HL-60 (cell line): Measurements from ENCODE around the gene KRTAP5-2.

Source experiments
- DNase-seq, 2 experiments: peaks; one replicate each; pipeline ENCODE4 v3.0.0-alpha.2; 2010 to 2020; ENCODE audit warnings: low read depth in 1 of 2, low spot score in 1 of 2
- H3K27ac ChIP-seq: fragments of 250-450 bp; sonication (Bioruptor Pico); replicated peaks from 2 replicates; pipeline ENCODE4 v1.5.1; 2020; ENCODE audit warnings: mild to moderate bottlenecking, moderate library complexity
- H3K27me3 ChIP-seq: fragments of 250-450 bp; sonication (Bioruptor Pico); 2 replicates; pipeline ENCODE4 v1.5.1; 2021; ENCODE audit warnings: mild to moderate bottlenecking, moderate library complexity; ENCODE audit not compliant: insufficient read depth, poor library complexity, severe bottlenecking
- H3K4me3 ChIP-seq: replicated peaks from 2 replicates; pipeline ENCODE4 v1.5.1; 2011; ENCODE audit warnings: mild to moderate bottlenecking, control low read depth, low read length; ENCODE audit not compliant: insufficient read depth
- CTCF ChIP-seq: IDR thresholded peaks from one replicate; pipeline ENCODE4 v1.5.1; 2011; ENCODE audit warnings: low read length, control low read depth, inconsistent platforms; ENCODE audit not compliant: insufficient read depth
- GABPA ChIP-seq: IDR thresholded peaks from 2 replicates; pipeline ENCODE4 v1.6.1; 2012; ENCODE audit warnings: low read depth
- POLR2AphosphoS5 ChIP-seq: IDR thresholded peaks from 2 replicates; pipeline ENCODE4 v1.6.1; 2012; ENCODE audit warnings: low read depth
- SPI1 ChIP-seq: IDR thresholded peaks from 2 replicates; pipeline ENCODE4 v1.6.1; 2012; ENCODE audit warnings: low read depth, mild to moderate bottlenecking, borderline replicate concordance
- TF ChIP-seq, protein P1 (sequence below): IDR thresholded peaks from 2 replicates; pipeline ENCODE4 v1.6.1; 2012; ENCODE audit warnings: low read depth; ENCODE audit not compliant: insufficient replicate concordance

KRTAP5-2 gene

GRCh38 chr11:1556278-1556902 is 41.7 kb downstream of the KRTAP5-2 start:
- Histone ChIP-seq H3K27me3 (peaks cover 36% of the 10 kb centered on the region), H3K4me3 (no peak overlapping the region), H3K27ac (no peak overlapping the region)
- no peak for DNase-seq
- TF ChIP-seq POLR2AphosphoS5 (no peak), CTCF (no peak), SPI1 (no peak), GABPA (no peak)
- TF ChIP-seq, protein P1, sequence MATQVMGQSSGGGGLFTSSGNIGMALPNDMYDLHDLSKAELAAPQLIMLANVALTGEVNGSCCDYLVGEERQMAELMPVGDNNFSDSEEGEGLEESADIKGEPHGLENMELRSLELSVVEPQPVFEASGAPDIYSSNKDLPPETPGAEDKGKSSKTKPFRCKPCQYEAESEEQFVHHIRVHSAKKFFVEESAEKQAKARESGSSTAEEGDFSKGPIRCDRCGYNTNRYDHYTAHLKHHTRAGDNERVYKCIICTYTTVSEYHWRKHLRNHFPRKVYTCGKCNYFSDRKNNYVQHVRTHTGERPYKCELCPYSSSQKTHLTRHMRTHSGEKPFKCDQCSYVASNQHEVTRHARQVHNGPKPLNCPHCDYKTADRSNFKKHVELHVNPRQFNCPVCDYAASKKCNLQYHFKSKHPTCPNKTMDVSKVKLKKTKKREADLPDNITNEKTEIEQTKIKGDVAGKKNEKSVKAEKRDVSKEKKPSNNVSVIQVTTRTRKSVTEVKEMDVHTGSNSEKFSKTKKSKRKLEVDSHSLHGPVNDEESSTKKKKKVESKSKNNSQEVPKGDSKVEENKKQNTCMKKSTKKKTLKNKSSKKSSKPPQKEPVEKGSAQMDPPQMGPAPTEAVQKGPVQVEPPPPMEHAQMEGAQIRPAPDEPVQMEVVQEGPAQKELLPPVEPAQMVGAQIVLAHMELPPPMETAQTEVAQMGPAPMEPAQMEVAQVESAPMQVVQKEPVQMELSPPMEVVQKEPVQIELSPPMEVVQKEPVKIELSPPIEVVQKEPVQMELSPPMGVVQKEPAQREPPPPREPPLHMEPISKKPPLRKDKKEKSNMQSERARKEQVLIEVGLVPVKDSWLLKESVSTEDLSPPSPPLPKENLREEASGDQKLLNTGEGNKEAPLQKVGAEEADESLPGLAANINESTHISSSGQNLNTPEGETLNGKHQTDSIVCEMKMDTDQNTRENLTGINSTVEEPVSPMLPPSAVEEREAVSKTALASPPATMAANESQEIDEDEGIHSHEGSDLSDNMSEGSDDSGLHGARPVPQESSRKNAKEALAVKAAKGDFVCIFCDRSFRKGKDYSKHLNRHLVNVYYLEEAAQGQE: no peak

DNA sequence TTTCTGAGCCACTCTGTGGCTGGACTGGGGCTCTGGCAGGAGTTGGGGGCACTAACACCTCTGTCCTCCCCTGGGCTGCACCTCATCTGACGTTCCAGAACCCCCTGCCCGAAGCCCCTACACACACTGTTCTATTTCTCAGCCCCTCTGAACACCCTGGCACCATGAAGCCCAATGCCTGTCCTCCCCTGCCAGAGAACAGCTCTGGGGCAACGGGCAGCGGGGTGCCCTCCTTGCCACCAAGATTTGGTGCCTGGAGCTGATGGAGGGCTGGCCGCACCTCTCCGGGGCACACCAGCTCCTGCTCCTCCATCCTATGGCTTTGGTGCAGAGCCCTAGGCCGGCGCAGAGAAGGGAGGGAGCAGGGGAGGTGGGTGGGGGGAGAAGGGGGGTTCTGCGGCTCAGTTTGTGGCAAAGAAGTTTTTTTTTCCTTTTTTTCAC is 42.4 kb downstream of the KRTAP5-2 start:
- no peak for TF ChIP-seq POLR2AphosphoS5
- no peak for DNase-seq
- H3K27ac ChIP-seq: no peak overlapping the region
- H3K4me3 ChIP-seq: no peak overlapping the region
- peaks cover 36% of the 10 kb centered on the region for H3K27me3 ChIP-seq

- no peak overlapping the region for H3K27ac ChIP-seq
- no peak for DNase-seq
- peaks cover 32% of the 10 kb centered on the region for H3K27me3 ChIP-seq
- no peak overlapping the region for H3K4me3 ChIP-seq
- TF ChIP-seq POLR2AphosphoS5 (no peak), SPI1 (no peak), CTCF (no peak), GABPA (no peak)
- TF ChIP-seq, protein P1: no peak
Observed at GRCh38 chr11:1554981-1555712, 42.9 kb downstream of the KRTAP5-2 start.

GRCh38 chr11:1553808-1554594 is 44.1 kb downstream of the KRTAP5-2 start:
- Histone ChIP-seq H3K27me3 (peaks cover 32% of the 10 kb centered on the region), H3K27ac (no peak overlapping the region), H3K4me3 (no peak overlapping the region)
- TF ChIP-seq GABPA: no peak
- TF ChIP-seq, protein P1: no peak
- no peak for TF ChIP-seq POLR2AphosphoS5
- TF ChIP-seq CTCF: no peak
- no peak for DNase-seq
